GM21723 (cell line): Measurements from ENCODE around the gene FGF10.

ENCODE experiments used
- ATAC-seq: cut with Tn5 transposase; IDR thresholded peaks from one replicate; pipeline ENCODE4 v1.9.1; 2021; ENCODE audit warnings: mild to moderate bottlenecking, moderate library complexity; ENCODE audit not compliant: unreplicated experiment

Gene FGF10

GRCh38 chr5:44260793-44261192, 128.4 kb downstream of the FGF10 start:
- no peak for ATAC-seq

DNA sequence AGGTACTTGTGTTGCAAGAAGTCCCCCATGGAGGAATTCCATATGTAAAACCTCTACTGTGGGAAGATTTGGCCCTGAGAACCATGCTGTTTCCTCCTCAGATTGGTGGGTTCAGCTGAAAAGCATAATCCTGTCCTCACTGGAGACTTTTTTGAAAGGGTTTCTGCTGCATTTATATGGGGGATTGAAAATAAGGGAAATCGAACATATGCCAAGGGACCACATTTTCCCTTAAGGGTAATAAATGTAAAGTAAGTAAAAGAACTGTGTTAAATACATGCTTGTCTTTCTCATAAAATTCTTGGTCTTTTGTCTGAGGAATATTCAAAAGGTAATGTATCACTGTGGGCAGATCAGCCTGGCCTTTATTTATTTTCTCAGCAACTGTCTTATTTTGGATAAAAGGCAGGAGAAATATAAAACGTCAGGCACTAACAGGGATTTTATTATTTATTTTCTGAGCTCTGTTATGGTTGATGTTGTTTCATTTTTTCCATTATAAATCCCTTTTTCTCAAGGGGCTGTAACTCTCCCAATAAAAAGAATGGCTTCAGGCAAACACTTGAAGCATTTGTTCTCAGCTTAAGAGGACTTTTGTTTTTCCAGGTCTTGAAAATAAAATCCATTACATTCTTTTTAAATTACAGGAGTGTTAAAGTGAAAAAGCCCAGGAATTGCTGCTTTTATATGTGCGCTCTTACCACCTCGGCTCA, 131.4 kb downstream of the FGF10 start:
- no peak for ATAC-seq

DNA sequence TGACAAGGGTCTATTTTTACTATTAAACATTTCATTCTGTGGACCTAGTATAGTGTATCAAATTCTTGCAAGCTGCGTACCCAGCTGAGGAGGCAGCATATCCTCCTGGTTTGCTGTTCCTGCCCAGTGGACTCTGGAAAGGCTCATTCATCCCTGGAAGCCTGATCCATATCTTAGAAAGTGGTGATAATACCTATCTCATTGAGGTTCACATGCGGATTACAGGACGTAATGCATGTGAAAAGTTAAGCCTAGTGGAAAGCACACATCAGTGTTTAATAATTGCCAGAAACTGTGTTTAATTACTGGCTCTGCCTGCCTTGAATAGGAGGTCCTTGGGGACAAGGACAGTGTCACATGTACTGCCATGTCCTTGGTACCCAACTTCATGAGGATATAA, 132.0 kb downstream of the FGF10 start:
- no peak for ATAC-seq
